Measurements from ENCODE around the gene CDIPT.
"Not testable (repeated sequence)": the region's sequence is repeated elsewhere in the genome, so short reads cannot be mapped to it uniquely, and the experiment has no call there.

Gene CDIPT, protein sequence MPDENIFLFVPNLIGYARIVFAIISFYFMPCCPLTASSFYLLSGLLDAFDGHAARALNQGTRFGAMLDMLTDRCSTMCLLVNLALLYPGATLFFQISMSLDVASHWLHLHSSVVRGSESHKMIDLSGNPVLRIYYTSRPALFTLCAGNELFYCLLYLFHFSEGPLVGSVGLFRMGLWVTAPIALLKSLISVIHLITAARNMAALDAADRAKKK

DNA sequence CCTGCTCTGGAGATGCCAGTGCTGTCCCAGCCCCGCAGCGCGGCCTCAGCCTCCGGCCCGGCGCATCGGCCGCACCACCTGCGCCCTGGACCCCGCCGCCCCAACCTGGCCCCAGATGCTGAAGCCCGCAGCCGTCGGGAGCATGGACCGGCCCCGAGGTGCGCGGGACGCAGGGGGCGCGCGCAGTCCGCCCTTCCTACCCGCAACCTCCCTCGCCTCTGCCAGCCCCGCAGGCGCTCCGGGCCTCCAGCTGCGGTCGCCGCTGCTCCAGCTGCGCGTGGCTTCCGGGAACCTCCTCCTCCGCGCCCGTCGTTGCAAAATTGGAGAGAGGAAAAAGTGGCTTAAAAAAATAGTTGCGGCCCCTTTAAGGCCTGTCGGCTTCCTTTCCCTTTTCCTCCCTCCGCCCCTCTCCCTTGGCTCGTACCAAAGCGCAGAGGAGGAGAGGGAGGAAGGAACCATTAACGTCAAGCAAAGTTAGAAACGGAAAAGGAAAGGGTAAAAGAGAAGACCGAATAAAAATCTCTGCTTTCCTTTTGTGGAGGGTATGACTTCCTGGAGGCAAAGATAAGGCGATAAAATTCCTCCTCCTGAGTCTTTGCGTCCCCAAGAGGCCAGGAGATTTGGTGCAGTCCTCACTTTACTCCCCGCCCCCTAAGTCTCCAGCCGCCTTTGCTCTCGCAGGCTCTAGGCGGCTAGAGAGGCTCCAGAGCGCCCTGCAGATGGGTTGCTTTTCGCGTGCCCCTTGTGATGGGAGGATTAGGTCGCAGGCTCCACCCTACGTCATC is at the start of gene CDIPT:
Gene CDIPT (minus strand): TSS at position 343 of the 785 bp plus-strand sequence. CDS start 369 bp downstream, outside the sequence.
- DNase-seq (ENCODE audit: low read depth, low spot score) = peak; percentile 98

DNA sequence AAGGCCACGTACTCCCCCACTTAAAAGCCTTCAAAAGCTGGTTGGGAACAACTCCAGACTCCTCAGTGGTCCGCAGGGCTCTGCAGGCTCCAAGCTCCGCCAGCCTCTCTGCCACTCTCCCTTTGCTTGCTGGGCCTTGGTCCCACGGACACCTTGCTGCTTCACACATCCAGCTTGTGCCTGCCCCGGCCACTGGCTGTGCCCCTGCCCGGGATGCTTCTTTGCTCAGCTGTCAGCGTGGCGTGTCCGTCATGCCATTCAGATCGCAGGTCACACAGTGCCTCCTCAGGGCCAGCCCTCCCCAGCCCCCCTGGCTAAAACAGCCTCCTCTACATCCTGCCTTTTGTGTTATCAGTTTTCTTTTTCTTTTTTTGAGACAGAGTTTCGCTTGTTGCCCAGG is 49.1 kb upstream of the CDIPT start:
- no peak for DNase-seq (ENCODE audit: low read depth, low spot score)

DNA sequence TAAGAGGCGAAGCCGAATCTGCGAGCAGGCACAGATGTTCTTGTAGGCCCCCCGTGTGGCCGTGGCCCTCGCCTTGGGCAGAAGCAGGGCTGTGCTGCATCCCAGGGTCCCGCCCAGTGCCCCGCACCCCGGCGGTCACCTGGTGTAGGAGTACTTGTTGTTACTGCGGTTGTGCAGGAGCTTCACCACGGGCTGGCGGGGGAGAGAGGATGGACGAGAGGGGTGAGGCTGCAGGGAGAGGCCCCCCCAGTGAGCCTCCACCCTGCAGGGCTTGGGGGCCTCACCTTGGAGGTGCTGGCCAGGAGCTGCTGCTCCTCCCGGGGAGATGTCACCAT is 48.6 kb upstream of the CDIPT start:
- DNase-seq (ENCODE audit: low read depth, low spot score) = no peak

DNA sequence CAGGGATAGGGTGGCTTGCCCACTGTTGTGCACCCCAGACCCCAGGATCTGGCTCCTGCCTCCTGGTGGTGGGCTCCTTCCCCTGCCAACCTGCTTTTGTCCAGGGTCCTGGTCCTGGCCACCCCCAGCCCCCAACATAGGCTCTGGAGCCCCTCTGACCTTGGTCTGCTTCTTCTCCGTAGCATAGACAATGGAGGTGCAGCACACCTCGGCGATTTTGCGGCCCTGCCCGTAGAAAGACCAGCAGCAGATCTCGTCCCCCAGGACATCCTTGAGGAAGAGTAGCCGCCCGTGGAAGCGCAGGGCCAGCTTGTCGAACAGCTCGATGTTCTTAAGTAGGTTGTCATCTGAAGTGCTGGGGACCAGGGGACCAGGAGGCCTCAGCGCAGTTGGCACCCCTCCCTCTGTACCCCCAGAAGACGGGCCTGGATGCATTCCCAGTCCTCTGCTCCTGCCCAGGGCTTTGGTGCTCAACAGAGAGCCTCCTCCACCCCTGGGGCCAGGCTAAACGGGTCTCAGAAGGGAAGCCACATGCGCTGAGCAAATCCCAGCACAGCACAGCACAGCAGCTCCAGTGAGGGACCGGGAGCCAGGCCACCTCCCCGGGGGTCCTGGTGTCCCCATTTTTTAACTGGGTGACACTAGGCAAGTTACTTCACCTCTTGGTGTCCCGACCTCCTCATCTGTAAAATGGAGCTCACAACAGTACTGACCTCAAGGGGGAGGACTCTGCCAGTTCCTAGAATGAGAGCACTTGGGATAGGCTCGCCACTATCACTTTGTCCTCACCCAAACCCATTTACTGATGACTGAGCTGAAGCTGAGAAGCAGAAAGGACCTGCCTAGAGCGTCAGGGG is 48.0 kb upstream of the CDIPT start:
- DNase-seq (ENCODE audit: low read depth, low spot score) = no peak

DNA sequence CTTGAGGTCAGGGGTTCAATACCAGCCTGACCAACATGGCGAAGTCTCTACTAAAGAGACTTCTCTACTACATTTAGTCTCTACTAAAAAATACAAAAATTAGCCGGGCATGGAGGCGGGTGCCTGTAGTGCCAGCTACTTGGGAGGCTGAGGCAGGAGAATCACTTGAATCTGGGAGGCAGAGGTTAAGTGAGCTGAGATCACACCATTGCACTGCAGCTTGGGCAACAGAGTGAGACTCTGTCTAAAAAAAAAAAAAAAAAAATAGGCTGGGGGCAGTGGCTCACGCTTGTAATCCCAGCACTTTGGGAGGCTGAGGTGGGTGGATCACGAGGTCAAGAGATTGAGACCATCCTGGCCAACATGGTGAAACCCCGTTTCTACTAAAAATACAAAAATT is 46.8 kb upstream of the CDIPT start:
- DNase-seq (ENCODE audit: low read depth, low spot score) = not testable (repeated sequence)

DNA sequence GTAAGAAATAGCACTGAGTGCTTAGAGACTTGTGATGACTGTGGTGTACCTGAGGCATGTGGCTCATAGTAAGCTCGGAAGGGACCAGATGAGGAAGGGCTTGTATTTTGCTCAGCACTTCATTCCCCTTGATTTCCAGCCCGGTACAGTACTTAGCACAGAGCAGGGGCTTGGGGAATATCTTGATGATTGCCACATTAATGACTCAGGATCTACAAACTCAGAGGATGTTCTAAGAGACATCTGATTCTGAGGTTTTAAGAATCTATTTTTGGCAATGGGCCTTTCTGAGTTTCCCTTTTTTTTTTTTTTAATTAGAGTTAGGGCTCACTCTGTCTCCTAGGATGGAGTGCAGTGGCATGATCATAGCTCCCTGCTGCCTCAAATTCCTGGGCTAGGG is 46.4 kb upstream of the CDIPT start:
- no peak for DNase-seq (ENCODE audit: low read depth, low spot score)

DNA sequence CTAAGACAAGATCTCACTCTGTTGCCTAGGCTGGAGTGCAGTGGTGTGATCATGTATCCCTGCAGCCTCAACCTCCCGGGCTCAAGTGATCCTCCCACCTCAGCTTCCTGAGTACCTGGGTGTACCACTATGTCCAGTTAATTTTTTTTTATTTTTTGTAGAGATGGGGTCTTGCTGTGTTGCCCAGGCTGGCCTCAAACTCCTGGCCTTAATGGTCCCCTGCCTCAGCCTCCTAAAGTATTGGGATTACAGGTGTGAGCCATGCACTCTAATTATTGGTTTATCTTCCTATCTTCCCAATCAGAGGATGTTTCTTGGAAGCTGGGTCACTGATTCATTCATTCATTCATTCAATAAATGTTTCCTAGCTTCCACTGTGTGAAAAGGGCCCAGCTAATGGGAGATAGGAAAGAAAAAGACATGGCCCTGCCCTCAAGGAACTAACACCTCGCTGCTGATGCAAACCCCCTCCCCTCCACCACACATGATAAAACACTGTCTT is 45.7 kb upstream of the CDIPT start:
- no peak for DNase-seq (ENCODE audit: low read depth, low spot score)

DNA sequence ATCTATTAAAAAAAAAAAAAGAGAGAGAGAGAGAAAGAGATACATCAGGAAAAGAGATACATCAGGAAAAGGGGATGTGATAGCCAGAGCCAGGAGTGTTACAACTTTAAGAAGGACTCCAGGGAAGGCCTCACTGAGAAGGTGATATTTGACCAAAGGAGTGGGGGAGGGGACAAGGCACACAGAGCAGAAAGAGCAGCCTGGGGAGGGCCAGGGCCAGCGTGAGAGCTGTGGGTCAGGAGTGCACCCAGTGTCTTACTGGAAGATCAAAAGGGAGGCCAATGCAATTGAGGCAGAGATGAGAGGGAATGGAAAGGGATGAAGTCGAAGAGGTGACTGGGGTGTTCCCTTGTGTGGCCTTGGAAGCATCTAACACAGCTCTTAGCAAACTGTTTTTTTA is 44.9 kb upstream of the CDIPT start:
- no peak for DNase-seq (ENCODE audit: low read depth, low spot score)

DNA sequence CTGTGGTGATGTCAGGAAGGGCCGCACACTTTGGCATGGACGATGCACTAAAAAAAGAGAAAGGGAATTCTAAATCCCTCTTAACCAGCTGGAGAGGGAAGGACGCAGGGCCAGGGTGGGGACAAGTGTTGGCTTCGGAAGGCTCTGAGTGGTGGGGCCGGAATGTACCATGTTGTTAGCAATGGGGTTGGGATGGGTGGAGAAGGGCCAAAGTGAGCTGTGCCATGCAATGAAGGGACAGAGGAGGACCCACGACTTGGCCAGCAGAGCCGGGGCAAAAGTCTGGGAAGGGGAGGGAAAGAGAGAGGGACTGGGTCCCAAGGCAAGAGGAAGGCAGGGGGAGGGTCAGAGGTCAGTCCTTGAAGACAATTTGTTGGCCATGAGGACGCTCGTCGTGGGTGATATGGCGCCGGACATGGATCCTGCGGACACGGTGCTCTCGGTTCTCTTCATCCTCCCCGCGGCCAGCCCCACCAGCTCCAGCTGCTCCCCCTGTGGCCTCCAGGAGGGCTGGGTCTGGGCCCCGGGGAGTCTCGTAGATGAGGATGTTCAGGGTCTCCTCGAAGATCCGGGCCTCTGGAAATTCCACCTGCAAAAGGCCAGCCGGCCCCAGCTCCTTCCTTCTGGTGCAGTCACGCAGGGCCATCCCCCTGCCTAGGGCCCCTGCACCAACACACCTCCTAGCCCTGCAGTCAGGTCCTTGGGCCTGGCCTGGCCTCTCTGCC is 43.7 kb upstream of the CDIPT start:
- DNase-seq (ENCODE audit: low read depth, low spot score) = no peak

DNA sequence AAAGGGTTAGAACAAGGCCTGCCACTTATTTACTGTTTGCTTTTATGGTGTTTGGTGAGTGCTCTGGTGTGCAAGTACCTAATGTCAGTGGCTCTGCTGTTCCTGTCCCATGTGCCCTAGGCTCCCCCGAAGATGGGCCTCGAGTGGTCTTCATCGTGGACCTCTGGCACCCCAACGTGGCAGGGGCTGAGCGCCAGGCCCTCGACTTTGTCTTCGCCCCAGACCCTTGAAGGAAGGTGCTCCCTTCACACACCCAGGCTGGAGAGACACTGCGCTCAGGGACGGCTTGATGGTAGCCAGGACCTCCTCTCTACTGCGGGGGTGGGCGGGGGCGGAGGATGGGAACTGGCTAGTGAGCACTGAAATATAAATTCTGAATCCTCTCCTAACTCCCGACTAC is 42.6 kb upstream of the CDIPT start:
- no peak for DNase-seq (ENCODE audit: low read depth, low spot score)

DNA sequence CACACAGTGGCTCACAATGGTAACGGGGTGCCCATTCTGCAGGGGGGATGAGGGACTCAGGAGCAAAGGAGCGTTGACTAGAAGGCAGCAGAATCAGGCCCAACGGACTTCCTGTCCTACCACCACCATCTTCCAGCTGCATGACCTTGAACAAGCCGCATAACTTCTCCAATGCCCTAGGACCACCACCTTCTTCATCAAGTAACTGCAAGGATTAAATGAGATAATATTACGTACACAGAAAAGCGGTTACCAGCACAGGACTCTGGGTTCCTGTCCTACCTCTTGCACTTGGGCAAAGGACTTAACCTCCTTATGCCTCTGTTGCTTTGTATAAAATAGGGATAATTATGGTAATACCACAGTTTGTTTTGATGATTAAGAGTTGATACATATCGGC is 41.9 kb upstream of the CDIPT start:
- no peak for DNase-seq (ENCODE audit: low read depth, low spot score)

DNA sequence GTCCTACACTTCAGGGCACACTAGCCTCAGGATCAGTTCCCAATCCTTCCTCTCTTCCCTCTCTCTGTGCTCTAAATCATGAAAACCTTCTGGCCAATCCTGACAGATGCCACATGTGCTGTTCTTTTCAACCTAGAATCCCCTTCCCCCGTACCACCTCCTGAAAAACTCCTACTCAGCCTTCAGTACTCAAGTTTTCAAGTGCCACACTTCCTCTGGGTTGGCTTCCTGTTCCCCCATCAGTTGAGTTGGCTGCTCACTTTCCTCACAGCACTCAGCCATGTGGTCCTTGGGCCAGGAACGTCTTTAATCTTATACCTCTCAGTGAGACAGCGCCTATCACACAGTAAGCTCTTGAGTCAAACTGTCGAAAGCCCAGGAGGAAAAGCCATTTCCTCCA is 40.6 kb upstream of the CDIPT start:
- no peak for DNase-seq (ENCODE audit: low read depth, low spot score)

DNA sequence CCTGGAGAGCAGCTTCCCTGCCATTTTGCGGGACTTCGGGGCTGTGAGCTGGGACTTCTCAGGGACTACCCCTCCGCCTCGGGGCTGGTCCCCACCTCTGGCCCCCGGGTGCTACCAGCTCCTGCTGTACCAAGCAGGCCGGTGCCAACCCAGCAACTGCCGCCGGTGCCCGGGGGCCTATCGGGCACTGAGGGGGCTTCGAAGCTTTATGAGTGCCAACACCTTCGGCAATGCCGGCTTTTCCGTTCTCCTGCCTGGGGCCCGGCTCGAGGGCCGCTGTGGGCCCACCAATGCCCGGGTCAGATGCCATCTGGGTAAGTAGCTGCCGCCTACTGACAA is 38.5 kb upstream of the CDIPT start:
- DNase-seq (ENCODE audit: low read depth, low spot score) = no peak

DNA sequence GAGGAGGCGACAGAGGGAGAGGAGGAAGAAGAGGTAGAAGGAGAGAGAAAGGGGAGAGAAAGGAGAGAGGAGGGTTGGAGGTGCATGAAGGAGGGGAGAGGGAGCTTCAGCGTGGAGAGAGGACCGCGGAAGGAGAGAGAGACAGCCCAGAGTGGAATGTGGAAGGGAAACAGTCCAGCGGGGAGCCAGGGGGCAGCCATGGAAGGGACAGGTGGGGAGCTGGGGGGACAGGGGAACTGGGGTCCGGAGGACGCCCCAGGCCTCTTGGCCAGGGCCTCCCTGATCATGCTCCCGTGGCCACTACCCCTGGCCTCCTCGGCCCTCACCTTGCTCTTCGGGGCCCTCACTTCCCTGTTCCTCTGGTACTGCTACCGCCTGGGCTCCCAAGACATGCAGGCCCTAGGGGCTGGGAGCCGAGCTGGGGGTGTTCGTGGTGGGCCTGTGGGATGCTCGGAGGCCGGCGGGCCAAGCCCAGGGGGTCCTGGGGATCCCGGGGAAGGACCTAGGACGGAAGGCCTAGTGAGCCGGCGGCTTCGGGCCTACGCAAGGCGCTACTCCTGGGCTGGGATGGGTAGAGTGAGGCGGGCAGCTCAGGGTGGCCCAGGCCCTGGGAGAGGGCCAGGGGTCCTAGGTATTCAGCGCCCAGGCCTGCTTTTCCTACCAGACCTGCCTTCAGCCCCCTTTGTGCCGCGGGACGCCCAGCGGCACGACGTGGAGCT is 38.0 kb upstream of the CDIPT start:
- no peak for DNase-seq (ENCODE audit: low read depth, low spot score)

DNA sequence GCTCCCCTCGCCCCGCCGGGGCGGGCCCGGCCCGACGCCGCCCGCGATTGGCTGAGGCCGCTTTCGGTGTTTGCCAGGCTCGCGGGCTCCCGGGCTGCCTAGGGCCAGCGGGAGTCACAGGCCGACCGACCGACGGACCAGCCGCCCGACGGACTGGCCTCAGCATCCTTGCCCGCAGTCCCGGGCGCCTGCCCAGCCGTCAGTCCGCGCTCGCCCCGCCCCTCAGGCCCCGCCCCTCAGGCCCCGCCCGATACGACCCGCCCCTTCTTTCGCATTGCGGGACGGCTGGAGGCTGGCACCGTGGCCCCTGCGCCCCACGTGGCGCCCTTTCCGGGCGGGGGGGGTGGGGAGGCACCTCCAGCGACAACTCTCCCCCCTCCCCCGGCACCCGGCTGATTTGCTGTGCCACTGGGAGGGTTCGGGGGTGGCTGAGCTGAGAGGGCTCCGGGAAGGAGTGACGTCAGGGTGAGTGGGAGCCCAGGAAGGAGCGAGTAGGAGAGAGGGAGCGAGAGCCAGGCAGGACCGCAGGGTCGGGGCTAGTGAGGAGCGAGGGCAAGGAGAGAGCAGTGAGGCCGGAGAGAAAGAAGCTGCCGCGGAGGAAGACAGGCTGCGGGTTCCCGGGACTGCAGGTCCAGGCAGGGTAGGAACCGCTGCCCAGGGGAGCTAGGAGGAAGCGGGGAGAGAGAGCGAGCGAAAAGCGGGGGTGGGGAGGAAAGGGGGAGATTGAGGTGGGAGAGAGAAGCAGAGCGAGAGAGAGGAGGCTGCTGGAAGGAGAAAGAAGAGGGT is 37.3 kb upstream of the CDIPT start, which contains the start of gene ASPHD1:
Gene ASPHD1 (plus strand): TSS at position 387 of the 786 bp plus-strand sequence. CDS start 484 bp downstream, outside the sequence.
- DNase-seq (ENCODE audit: low read depth, low spot score) = peak; percentile 87

DNA sequence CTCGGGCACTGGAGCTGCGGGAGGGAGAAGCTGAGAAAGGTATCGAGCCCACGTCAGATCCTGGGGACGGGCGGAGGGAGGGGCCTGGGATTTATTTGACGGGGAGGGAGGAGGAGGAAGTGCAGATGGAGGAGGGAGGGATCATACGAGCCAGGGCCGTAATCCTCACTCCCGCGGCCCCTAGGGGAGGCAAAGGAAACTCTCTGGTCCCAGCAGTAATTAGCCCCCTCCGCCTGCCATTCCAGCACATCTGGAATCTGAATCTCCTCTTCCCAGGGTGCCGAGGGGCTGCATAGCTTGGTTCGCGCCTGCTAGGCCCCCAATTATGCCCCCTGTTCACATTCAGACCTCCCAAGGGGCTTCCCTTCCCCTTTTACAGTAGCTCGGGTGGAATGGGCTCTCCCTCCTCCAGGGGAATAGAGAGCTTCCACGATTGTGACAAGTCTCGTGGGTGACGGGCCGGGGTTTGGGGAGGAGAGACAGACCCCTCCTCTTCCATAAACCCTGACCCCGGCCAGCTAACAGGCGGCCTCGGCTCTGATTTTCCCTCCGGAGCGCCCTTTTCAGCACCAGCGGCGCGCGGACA is 36.6 kb upstream of the CDIPT start, which contains the start of gene SEZ6L2:
Gene SEZ6L2 (minus strand): TSS at position 35 of the 586 bp plus-strand sequence. CDS start 531 bp downstream, outside the sequence.
- peak; percentile 94 for DNase-seq (ENCODE audit: low read depth, low spot score)

DNA sequence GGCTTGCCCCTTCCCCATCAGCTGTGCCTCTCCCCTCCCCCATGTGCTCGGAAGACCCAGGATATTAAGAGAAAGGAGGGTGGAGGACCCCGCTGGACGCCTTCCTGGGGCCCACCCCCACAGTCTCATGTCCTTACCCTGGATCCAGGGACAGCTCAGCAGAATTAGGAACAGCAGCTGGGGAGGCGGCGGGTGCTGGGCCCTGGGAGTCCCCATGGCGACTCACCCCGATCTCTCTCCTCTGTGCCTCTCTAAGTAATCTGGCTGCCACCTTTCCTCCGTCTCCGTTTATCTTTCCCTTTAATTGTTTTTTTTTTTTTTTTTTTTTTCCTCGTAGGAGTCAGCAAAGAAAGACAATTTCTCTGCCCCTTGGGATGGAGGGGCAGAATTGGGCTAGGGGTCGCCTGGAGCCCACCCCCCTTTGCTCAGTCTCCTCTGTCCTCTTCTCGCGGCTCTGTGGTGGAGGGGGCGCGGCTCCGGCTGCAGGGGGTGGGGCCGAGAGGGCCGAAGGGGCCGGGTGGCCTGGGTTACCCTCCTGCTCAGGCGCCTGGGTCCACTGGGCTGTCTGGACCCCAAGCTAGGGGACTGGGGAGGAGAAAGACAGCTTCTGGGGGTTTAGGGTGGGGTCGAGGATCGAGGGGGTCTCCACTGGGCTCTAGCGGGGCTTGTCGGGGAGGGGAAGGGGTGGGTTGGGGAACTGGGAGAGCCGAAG is 35.9 kb upstream of the CDIPT start:
- peak; percentile 76 for DNase-seq (ENCODE audit: low read depth, low spot score)

DNA sequence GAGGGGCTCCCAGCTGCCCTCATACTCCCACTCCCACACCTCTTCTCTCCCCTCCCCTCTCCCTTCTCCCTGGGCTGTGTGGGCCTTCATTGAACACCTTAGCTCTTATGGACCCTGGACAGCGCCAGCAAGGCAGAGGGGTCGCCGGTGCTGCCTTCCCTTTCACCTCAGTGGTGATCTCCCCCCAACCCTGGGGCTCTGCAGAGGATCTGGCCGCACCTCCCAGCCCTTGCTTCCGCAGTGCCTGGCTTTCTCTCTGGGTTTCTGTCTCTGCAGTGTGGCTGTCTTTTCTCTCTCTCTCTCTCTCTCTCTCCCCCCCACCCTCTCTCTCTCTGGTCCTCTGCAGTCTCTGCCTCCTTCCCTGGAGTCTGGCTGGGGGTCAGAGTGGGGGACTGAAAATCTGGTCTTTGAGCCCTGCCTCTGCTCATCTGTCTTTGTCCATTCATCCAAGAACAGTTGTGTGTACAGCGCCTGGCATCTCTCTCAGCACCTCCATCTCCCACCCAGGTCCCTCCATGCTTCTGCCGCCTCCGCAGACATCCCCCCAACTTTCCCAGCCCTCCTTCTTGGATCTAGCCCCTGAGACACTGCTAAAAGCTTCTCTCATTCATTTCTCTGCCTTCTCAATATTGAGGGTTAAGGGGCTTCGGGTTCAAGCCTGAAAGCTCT is 35.2 kb upstream of the CDIPT start:
- DNase-seq (ENCODE audit: low read depth, low spot score) = no peak

Measured in astrocyte of the hippocampus (primary cell).